GM18505 (cell line): Measurements from ENCODE around the gene BSN.
A peak's percentile ranks its signal among the peaks of the same experiment; 100 is the strongest.

Experiments
- ATAC-seq: cut with Tn5 transposase; IDR thresholded peaks from one replicate; pipeline ENCODE4 v1.9.1; 2021; ENCODE audit not compliant: unreplicated experiment
- POLR2A ChIP-seq: IDR thresholded peaks from 4 replicates; pipeline ENCODE4 v1.6.1; 2011; ENCODE audit warnings: borderline replicate concordance; ENCODE audit not compliant: insufficient read depth, insufficient read length; ENCODE audit errors: extremely low read depth

BSN gene

GRCh38 chr3:49712166-49712565 is 157.9 kb downstream of the BSN start:
- no peak for TF ChIP-seq POLR2A
- no peak for ATAC-seq

DNA sequence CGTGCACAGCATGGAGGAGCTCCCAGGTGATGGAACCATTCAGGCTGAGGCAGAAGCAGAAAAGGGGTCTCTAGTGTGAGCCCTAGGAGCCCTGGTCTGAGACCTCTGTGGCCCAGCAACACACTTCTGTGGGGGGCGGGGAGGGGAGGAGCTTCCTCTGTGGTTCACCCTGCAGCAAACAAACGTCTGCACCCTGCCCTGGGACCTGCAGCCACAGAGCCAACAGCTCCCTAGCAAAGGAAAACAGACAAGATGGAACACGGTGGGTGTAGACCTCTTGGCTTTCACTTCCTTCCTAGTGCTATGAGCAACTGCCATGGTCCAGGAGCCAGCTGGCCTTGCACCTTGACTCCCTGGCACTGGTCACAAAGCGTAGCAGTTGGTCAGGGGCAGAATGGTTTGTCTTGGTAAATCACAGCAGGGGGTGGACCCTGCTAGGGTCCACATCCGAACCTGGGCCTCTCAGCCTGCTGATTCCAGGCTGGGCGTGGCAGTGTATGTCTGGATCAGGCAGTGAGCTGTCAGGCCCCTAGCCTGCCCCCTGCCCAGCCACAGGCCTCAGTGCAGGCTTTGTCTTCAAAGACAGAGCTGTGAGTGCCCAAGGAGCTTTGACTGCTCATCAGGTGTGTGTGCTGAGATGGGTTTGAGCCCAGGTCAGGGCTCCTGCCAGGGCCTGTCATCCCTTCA is 158.5 kb downstream of the BSN start:
- no peak for TF ChIP-seq POLR2A
- no peak for ATAC-seq

DNA sequence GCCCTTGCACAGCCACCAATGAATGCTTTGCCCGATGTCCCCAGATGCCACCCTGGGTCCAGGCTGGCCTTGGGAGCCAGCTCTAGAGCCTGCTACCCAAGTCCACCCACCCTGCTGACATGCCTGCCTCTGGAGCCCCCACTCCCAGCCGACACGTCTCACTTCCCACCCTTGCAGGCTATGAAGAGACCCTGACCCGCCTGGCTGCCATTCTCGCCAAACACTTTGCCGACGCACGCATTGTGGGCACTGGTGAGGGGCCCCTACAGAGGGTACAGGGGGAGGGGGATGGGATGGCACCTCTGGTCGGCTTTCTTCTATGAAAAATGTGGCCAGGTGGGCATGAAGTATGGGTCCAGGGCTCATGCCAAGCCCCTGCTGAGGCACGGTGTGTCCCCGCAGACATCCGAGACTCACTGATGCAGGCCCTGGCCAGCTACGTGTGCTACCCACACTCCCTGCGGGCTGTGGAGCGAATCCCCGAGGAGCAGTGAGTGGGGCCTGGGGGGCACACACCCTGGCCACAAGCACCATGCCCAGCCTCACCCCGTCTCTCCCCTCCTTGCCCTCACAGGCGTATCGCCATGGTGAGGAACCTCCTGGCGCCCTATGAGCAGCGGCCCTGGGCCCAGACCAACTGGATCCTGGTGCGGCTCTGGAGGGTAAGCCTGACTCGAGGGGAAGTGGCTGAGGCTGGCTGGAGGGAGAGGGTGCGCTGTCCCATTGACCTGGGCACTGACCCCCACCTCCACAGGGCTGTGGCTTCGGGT is 159.2 kb downstream of the BSN start:
- no peak for ATAC-seq
- no peak for TF ChIP-seq POLR2A

GRCh38 chr3:49714728-49715550 is 160.7 kb downstream of the BSN start:
- no peak for TF ChIP-seq POLR2A
- no peak for ATAC-seq

DNA sequence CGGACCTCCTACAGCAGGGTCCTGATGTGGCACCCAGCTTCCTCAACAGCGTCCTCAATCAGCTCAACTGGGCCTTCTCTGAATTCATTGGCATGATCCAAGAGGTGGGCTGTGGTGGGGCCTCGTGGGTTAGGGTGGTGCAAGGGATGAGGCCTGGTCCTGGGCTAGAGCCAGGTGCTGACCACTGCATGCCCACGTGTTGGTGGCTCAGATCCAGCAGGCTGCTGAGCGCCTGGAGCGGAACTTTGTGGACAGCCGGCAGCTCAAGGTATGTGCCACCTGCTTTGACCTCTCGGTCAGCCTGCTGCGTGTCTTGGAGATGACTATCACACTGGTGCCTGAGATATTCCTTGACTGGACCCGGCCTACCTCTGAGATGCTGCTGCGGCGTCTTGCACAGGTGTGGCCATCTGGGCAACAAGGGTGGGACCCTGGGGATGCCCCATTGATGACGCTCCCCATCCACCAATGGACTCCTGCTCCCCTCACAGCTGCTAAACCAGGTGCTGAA is 161.4 kb downstream of the BSN start:
- ATAC-seq, result no peak
- TF ChIP-seq POLR2A, result peak; percentile 16

DNA sequence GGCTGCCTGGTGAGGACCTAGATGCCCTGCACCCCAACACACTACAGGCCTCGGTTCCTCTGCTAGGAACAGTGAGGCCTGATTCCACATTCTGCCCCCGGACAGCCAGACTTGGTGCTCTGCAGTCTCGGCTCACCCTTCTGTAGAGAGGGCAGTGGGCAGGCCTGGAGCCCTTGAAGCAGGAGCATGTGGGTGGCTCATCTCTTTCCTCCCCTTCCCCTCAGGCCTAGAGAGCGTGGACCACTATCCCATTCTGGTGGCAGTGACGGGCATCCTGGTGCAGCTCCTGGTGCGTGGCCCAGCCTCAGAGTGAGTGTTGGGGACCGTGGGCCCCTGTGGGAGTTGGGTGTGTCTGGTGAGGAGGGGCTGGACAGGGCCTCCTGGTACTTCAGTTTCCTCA is 161.9 kb downstream of the BSN start:
- TF ChIP-seq POLR2A, result no peak
- ATAC-seq, result no peak

- TF ChIP-seq POLR2A, result no peak
- no peak for ATAC-seq
Measured at GRCh38 chr3:49716691-49717210, 162.5 kb downstream of the BSN start.

DNA sequence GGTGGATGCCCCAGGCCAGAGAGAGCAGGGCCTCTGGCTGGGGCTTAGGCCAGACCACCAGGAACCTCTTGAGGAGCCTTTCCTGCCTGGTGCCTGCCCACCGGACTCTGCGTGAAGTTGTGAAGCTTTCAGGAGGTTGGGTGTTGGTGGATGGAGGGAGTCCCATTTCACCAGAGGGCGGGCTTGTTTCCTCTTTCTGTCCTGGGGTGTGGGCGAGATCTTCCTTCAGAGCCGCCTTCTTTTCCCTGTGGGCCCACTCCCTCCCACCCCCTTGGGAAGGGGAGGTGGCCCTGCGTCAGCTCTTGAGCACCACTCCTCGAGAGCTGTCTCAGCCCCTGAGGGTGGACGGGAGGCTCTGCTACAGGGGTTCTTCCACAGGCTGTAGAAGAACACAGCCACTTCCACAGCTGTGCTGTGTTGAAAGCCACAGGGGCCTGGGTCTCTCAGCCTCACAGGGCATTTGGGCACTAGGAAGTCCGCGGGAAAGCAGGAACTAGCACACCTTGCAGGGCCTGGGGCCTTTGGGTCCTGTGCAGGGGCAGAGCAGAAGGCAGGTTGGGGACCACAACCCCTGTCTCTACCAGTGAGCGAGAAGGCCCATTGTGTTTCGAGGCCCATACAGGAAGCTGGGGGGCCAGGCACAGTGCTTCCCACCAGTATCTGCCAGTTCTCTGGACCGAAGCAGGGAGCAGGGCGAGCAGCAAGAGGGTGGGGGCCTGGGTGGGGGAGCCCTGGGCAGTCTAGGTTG is 163.1 kb downstream of the BSN start:
- no peak for TF ChIP-seq POLR2A
- ATAC-seq, result no peak

- TF ChIP-seq POLR2A, result no peak
Measured at GRCh38 chr3:49717959-49718857, 163.9 kb downstream of the BSN start.

DNA sequence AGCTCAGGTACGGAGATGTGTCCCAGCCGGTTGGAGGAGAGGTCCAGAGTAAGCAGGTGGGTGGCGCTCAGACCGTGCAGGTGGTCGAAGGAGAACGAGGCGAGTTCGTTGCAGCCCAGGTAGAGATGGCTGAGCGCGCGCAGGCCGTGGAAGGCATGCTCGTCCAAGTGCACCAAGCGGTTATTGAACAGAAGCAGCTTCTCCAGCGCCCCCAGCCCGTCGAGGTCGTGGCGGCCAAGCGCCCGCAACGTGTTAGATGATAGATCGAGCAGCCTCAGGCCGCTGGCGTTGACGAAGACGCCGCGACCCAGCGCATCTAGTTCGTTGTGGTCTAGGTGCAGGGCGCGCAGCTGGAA is 164.6 kb downstream of the BSN start:
- no peak for TF ChIP-seq POLR2A
- no peak for ATAC-seq

More at GRCh38 chr3:49717959-49718857, 163.9 kb downstream of the BSN start:
- ATAC-seq, result no peak

GRCh38 chr3:49719214-49719884 is 165.1 kb downstream of the BSN start, which contains the start of gene AMIGO3:
AMIGO3 (minus strand) TSS chr3:49719684; CDS start chr3:49719465, 219 bp downstream.
- TF ChIP-seq POLR2A, result peak; percentile 85

More at GRCh38 chr3:49719214-49719884, 165.1 kb downstream of the BSN start, which contains the start of gene AMIGO3:
- ATAC-seq, result peak; percentile 36
